ENCODE measurements around the gene RAB25.

The RAB25 gene

DNA sequence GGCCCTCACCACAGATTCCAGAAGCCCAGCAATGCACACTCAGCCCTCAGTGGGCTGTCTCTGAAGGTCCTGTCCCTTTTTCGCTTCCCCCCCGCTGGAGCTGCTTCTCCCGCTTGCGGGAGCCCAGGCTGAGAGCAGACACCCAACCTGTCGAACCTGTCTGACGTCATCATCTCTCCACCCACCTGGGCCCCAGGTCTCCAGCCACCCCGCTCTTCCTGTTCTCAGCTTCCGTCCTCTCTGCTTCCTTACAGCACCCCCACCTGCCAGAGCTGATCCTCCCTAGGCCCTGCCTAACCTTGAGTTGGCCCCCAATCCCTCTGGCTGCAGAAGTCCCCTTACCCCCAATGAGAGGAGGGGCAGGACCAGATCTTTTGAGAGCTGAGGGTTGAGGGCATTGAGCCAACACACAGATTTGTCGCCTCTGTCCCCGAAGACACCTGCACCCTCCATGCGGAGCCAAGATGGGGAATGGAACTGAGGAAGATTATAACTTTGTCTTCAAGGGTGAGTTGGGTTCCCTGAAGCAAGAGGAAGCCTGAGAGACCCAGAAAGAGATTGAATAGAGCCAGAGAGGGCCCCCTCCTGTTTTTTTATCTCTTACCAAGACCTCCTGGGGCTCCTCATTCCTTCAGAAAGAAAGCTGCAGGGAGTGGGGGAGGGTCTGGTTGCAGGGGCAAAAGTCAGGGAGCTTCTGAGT is at the start of gene RAB25:
Gene RAB25 (plus strand): TSS at position 224 of the 700 bp plus-strand sequence. CDS start 241 bp downstream, at position 465.
- Histone ChIP-seq H3K4me1 (ENCODE audit: control insufficient read depth, insufficient read depth, low read length) (peaks cover 4% of the 10 kb centered on the region; the same call in 1 of the 2 replicates), H3K27ac (ENCODE audit: extremely low read depth, low read depth, low read length) (no peak within 1 kb of the TSS), H3K9me3 (ENCODE audit: control insufficient read depth, insufficient read depth, low read depth, low read length) (no peaks in the 10 kb centered on the region), H3K36me3 (ENCODE audit: control insufficient read depth in 2 of 2, insufficient read depth in 1 of 2, low read length in 2 of 2) (peaks cover 0 to 18% of the 10 kb centered on the region in 2 experiments; a peak in 2 of 3 replicates), H3K4me3 (ENCODE audit: low read depth, low read length) (peak within 1 kb of the TSS; percentile 1; the same call in 1 of the 2 replicates)
- POLR2A ChIA-PET = interaction anchor here (0.5 kb wide), 1 partner anchor 156 kb away, joined by 5 read pairs; no protein-coding TSS in a partner anchor
- TF ChIP-seq, protein P1, sequence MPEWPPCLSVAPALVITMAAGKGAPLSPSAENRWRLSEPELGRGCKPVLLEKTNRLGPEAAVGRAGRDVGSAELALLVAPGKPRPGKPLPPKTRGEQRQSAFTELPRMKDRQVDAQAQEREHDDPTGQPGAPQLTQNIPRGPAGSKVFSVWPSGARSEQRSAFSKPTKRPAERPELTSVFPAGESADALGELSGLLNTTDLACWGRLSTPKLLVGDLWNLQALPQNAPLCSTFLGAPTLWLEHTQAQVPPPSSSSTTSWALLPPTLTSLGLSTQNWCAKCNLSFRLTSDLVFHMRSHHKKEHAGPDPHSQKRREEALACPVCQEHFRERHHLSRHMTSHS (tag by site-specific recombination; IDR thresholded peaks at IDR 0.05) = no peak
- no peak for TF ChIP-seq ZNF560 (tag by site-specific recombination; IDR thresholded peaks at IDR 0.05; ENCODE audit: borderline replicate concordance)
- no peak for TF ChIP-seq ZNF16 (tag by site-specific recombination; IDR thresholded peaks at IDR 0.05; ENCODE audit: low read depth)
- TF ChIP-seq ZNF549 (tag by site-specific recombination; IDR thresholded peaks at IDR 0.05) = no peak
- TF ChIP-seq SCRT1 (tag by site-specific recombination; IDR thresholded peaks at IDR 0.05; ENCODE audit: borderline replicate concordance) = peak; percentile 70; the same call in 1 of the 2 replicates
- no peak for TF ChIP-seq ZSCAN5A (tag by site-specific recombination; IDR thresholded peaks at IDR 0.05)
- TF ChIP-seq ZNF791 (tag by site-specific recombination; IDR thresholded peaks at IDR 0.05) = no peak
- no peak for TF ChIP-seq ZNF138 (tag by site-specific recombination; IDR thresholded peaks at IDR 0.05; ENCODE audit: borderline replicate concordance)
- peak; percentile 49; the same call in 1 of the 2 replicates for TF ChIP-seq GLIS1 (tag by site-specific recombination; IDR thresholded peaks at IDR 0.05)
- no peak for TF ChIP-seq BCL11A (tag by site-specific recombination; IDR thresholded peaks at IDR 0.05; ENCODE audit: low read depth)
- TF ChIP-seq, protein P2, sequence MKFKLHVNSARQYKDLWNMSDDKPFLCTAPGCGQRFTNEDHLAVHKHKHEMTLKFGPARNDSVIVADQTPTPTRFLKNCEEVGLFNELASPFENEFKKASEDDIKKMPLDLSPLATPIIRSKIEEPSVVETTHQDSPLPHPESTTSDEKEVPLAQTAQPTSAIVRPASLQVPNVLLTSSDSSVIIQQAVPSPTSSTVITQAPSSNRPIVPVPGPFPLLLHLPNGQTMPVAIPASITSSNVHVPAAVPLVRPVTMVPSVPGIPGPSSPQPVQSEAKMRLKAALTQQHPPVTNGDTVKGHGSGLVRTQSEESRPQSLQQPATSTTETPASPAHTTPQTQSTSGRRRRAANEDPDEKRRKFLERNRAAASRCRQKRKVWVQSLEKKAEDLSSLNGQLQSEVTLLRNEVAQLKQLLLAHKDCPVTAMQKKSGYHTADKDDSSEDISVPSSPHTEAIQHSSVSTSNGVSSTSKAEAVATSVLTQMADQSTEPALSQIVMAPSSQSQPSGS (tag by site-specific recombination; IDR thresholded peaks at IDR 0.05; ENCODE audit: low read depth) = peak; percentile 63
- peak; percentile 39; the same call in 1 of the 2 replicates for TF ChIP-seq ZIC2 (tag by site-specific recombination; IDR thresholded peaks at IDR 0.05)
- no peak for TF ChIP-seq ZNF785 (tag by site-specific recombination; IDR thresholded peaks at IDR 0.05)
- no peak for TF ChIP-seq HOXD13 (CRISPR knock-in tag; IDR thresholded peaks at IDR 0.05; ENCODE audit: borderline replicate concordance)
- no peak for TF ChIP-seq AEBP2 (tag by site-specific recombination; IDR thresholded peaks at IDR 0.05; ENCODE audit: borderline replicate concordance)
- no peak for TF ChIP-seq ZBTB17 (tag by site-specific recombination; IDR thresholded peaks at IDR 0.05)
- TF ChIP-seq ZNF221 (tag by site-specific recombination; IDR thresholded peaks at IDR 0.05; ENCODE audit: borderline replicate concordance) = no peak
- TF ChIP-seq ZNF202 (tag by site-specific recombination; IDR thresholded peaks at IDR 0.05; ENCODE audit: borderline replicate concordance) = no peak
- no peak for TF ChIP-seq ZNF830 (tag by site-specific recombination; IDR thresholded peaks at IDR 0.05; ENCODE audit: low read depth)
- TF ChIP-seq ZNF121 (tag by site-specific recombination; IDR thresholded peaks at IDR 0.05) = no peak
- peak; percentile 92 for TF ChIP-seq SCRT2 (tag by site-specific recombination; IDR thresholded peaks at IDR 0.05)
- CTCF ChIA-PET = interaction anchor here (0.7 to 1.2 kb wide), 5 partner anchors 22 to 210 kb away, joined by 3 to 4 read pairs (median 3); no protein-coding TSS in a partner anchor

Data from HEK293 (cell line).